GM19238 (cell line): ENCODE results near the gene MXRA7.

ENCODE experiments used
- DNase-seq: peaks from one replicate; pipeline ENCODE4 v3.0.0; 2011; ENCODE audit warnings: low spot score; ENCODE audit not compliant: insufficient read length

The MXRA7 gene

GRCh38 chr17:76696763-76697701 is 13.7 kb downstream of the MXRA7 start:
- peak; percentile 80 for DNase-seq

GRCh38 chr17:76695059-76695831 is 15.5 kb downstream of the MXRA7 start:
- DNase-seq, result no peak

- no peak for DNase-seq
Measured at GRCh38 chr17:76691379-76692191, 19.2 kb downstream of the MXRA7 start.

- DNase-seq, result no peak
Measured at GRCh38 chr17:76690596-76691280, 20.0 kb downstream of the MXRA7 start.

- no peak for DNase-seq
Measured at GRCh38 chr17:76689859-76690258, 20.9 kb downstream of the MXRA7 start.

GRCh38 chr17:76688165-76688622 is 22.6 kb downstream of the MXRA7 start:
- no peak for DNase-seq

- no peak for DNase-seq
Measured at GRCh38 chr17:76687298-76688164, 23.2 kb downstream of the MXRA7 start.

- DNase-seq, result no peak
Measured at GRCh38 chr17:76686538-76687297, 24.0 kb downstream of the MXRA7 start.

- DNase-seq, result no peak
Measured at GRCh38 chr17:76685846-76686245, 24.9 kb downstream of the MXRA7 start.

- DNase-seq, result no peak
Measured at GRCh38 chr17:76685366-76685765, 25.4 kb downstream of the MXRA7 start.

- DNase-seq, result no peak
Measured at GRCh38 chr17:76684756-76685155, 26.0 kb downstream of the MXRA7 start.

- DNase-seq, result no peak
Measured at GRCh38 chr17:76683921-76684745, 26.6 kb downstream of the MXRA7 start.

GRCh38 chr17:76683011-76683755 is 27.6 kb downstream of the MXRA7 start:
- no peak for DNase-seq

- DNase-seq, result no peak
Measured at GRCh38 chr17:76682296-76682695, 28.5 kb downstream of the MXRA7 start.

GRCh38 chr17:76681222-76682137 is 29.3 kb downstream of the MXRA7 start:
- peak; percentile 50 for DNase-seq

GRCh38 chr17:76679239-76679638 is 31.5 kb downstream of the MXRA7 start:
- DNase-seq, result no peak
